HG03439 (cell line): ENCODE data around the gene CFAP90.

Source experiments
- ATAC-seq: cut with Tn5 transposase; IDR thresholded peaks from one replicate; pipeline ENCODE4 v1.9.1; 2021; ENCODE audit warnings: mild to moderate bottlenecking, moderate library complexity; ENCODE audit not compliant: unreplicated experiment

Gene CFAP90

DNA sequence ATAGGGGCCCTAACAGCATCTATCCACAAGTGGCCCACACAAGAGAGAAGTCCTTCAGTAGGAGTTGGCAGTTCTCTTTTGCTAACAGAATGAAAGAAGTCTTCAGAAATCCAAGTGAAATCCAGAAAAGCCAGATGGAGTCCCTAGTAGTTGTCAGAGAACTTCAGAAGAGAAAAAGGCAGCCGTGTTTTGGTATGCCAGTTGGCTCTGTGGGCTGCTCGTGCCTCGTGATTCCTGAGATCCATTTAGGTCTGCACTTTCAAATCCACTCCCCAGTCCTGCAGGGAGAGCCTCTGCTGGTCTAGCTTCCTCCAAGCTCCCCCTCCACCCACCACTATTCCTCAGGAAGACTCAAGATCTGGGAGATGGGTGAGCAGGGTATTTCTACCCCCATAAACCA lies 69.0 kb downstream of the CFAP90 start:
- ATAC-seq = no peak
